ENCODE data around the gene OTUB1. TPM values are rescaled to one million over a fixed set of nuclear protein-coding genes. Genes with fewer than 3 reads are reported as not detected.

The OTUB1 gene
- total and polyA plus RNA-seq, 8 donors: 33.6 to 161 (median 53.3) TPM

GRCh38 chr11:64013141-64013896, 27.1 kb downstream of the OTUB1 start:
- DNase-seq: no peak
- WGBS, 5 donors: 93 to 94% (median 94%) methylated on average over 16 of the region's 16 CpGs
- no peak for TF ChIP-seq CTCF (IDR thresholded peaks at IDR 0.05)
- TF ChIP-seq EP300 (IDR thresholded peaks at IDR 0.05): no peak
- no peak for TF ChIP-seq POLR2A (IDR thresholded peaks at IDR 0.05)
- TF ChIP-seq POLR2AphosphoS5 (IDR thresholded peaks at IDR 0.05): no peak

GRCh38 chr11:64014356-64014755, 28.1 kb downstream of the OTUB1 start:
- Histone ChIP-seq H3K27ac (no peak overlapping the region), H3K36me3 (no peaks in the 10 kb centered on the region), H3K4me1 (peaks cover 17 to 25% (median 19%) of the 10 kb centered on the region in 4 donors), H3K4me3 (no peak overlapping the region), H3K9me3 (no peaks in the 10 kb centered on the region), H3K27me3 (no peaks in the 10 kb centered on the region)
- WGBS, 5 donors: 73 to 89% (median 84%) methylated on average over 8 to 11 of the region's 11 CpGs
- DNase-seq: no peak
- no peak for TF ChIP-seq POLR2AphosphoS5 (IDR thresholded peaks at IDR 0.05)
- no peak for TF ChIP-seq CTCF (IDR thresholded peaks at IDR 0.05)
- no peak for TF ChIP-seq EP300 (IDR thresholded peaks at IDR 0.05)
- TF ChIP-seq POLR2A (IDR thresholded peaks at IDR 0.05): no peak
- intact Hi-C loops (cut with DNase I; ENCODE audit: low total_unique reads): no loop called here

More at GRCh38 chr11:64013141-64013896, 27.1 kb downstream of the OTUB1 start:
- H3K27me3 ChIP-seq: no peaks in the 10 kb centered on the region
- H3K27ac ChIP-seq: no peak overlapping the region
- H3K4me1 ChIP-seq: peaks cover 8 to 19% (median 12%) of the 10 kb centered on the region in 4 donors
- H3K9me3 ChIP-seq: no peaks in the 10 kb centered on the region
- no peaks in the 10 kb centered on the region for H3K36me3 ChIP-seq
- intact Hi-C loops (cut with DNase I; ENCODE audit: low total_unique reads): no loop called here
- no peak overlapping the region for H3K4me3 ChIP-seq

GRCh38 chr11:64015510-64015909, 29.3 kb downstream of the OTUB1 start:
- WGBS, 5 donors: 83 to 92% (median 88%) methylated on average over 17 to 20 of the region's 20 CpGs
- intact Hi-C loops (cut with DNase I; ENCODE audit: low total_unique reads): no loop called here
- no peaks in the 10 kb centered on the region for H3K36me3 ChIP-seq
- H3K9me3 ChIP-seq: no peaks in the 10 kb centered on the region
- H3K27ac ChIP-seq: no peak overlapping the region
- peaks cover 18 to 28% (median 21%) of the 10 kb centered on the region in 4 donors for H3K4me1 ChIP-seq
- H3K27me3 ChIP-seq: no peaks in the 10 kb centered on the region
- no peak overlapping the region for H3K4me3 ChIP-seq
- TF ChIP-seq POLR2AphosphoS5 (IDR thresholded peaks at IDR 0.05): no peak
- TF ChIP-seq POLR2A (IDR thresholded peaks at IDR 0.05): no peak
- TF ChIP-seq EP300 (IDR thresholded peaks at IDR 0.05): no peak
- no peak for TF ChIP-seq CTCF (IDR thresholded peaks at IDR 0.05)
- no peak for DNase-seq

- Histone ChIP-seq H3K36me3 (no peaks in the 10 kb centered on the region), H3K4me1 (peaks cover 18 to 28% (median 21%) of the 10 kb centered on the region in 4 donors), H3K9me3 (no peaks in the 10 kb centered on the region), H3K27ac (no peak overlapping the region), H3K27me3 (no peaks in the 10 kb centered on the region), H3K4me3 (no peak overlapping the region)
- TF ChIP-seq EP300 (IDR thresholded peaks at IDR 0.05) (no peak), POLR2A (IDR thresholded peaks at IDR 0.05) (no peak), CTCF (IDR thresholded peaks at IDR 0.05) (no peak), POLR2AphosphoS5 (IDR thresholded peaks at IDR 0.05) (no peak)
- 90 to 94% (median 92%) methylated on average over 26 to 35 of the region's 35 CpGs for WGBS, 5 donors
- DNase-seq: no peak
- intact Hi-C loops (cut with DNase I; ENCODE audit: low total_unique reads): no loop called here
Observed at GRCh38 chr11:64015935-64016845, 30.0 kb downstream of the OTUB1 start.
